Vagina (tissue), 2 donors: Measurements from ENCODE around the gene MAP1B.

ENCODE experiments used
- POLR2A ChIP-seq, 2 donors: fragments of 450-650 bp; IDR thresholded peaks; one replicate each; pipeline ENCODE4 v1.6.1; 2017; ENCODE audit warnings: antibody characterized with exemption in 2 of 2, mild to moderate bottlenecking in 2 of 2, moderate library complexity in 2 of 2
- POLR2AphosphoS5 ChIP-seq, 2 donors: sonication (generic); formaldehyde crosslinking; IDR thresholded peaks; one replicate each; pipeline ENCODE4 v1.9.0; 2017; ENCODE audit warnings: antibody characterized with exemption in 2 of 2, mild to moderate bottlenecking in 2 of 2, low read depth in 1 of 2; ENCODE audit not compliant: insufficient read depth in 1 of 2
- TF ChIP-seq, protein P1 (sequence below), 3 experiments: fragments of 450-650 bp in 2 of 3; fragments of 200-600 bp in 1 of 3; sonication (generic) in 1 of 3; IDR thresholded peaks; one replicate each; pipeline ENCODE4 v1.5.1; 2017 to 2019; ENCODE audit warnings: antibody characterized with exemption in 3 of 3, mild to moderate bottlenecking in 2 of 3, moderate library complexity in 2 of 3

- TF ChIP-seq, protein P1, sequence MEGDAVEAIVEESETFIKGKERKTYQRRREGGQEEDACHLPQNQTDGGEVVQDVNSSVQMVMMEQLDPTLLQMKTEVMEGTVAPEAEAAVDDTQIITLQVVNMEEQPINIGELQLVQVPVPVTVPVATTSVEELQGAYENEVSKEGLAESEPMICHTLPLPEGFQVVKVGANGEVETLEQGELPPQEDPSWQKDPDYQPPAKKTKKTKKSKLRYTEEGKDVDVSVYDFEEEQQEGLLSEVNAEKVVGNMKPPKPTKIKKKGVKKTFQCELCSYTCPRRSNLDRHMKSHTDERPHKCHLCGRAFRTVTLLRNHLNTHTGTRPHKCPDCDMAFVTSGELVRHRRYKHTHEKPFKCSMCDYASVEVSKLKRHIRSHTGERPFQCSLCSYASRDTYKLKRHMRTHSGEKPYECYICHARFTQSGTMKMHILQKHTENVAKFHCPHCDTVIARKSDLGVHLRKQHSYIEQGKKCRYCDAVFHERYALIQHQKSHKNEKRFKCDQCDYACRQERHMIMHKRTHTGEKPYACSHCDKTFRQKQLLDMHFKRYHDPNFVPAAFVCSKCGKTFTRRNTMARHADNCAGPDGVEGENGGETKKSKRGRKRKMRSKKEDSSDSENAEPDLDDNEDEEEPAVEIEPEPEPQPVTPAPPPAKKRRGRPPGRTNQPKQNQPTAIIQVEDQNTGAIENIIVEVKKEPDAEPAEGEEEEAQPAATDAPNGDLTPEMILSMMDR (IDR thresholded peaks at IDR 0.05) = no peak
- TF ChIP-seq POLR2A (IDR thresholded peaks at IDR 0.05) (no peak), POLR2AphosphoS5 (IDR thresholded peaks at IDR 0.05; ENCODE audit: insufficient read depth in 1 of 2, low read depth in 1 of 2) (no peak)
These were observed 25.2 kb upstream of the MAP1B start for GRCh38 chr5:72082048-72082447.
